Right hindlimb (tissue), 1 donor: ENCODE results near the gene ADGRF4.

Experiments used
- DNase-seq: peaks from one replicate; pipeline ENCODE4 v3.0.0-alpha.2; 2018

Gene ADGRF4

GRCh38 chr6:47698342-47698787 lies at the start of gene ADGRF4:
Gene ADGRF4 (plus strand): TSS chr6:47698580. CDS start chr6:47707246, 8,666 bp downstream.
- no peak for DNase-seq

- DNase-seq, result no peak
Measured at GRCh38 chr6:47650553-47651432, 47.6 kb upstream of the ADGRF4 start.

GRCh38 chr6:47651505-47651944 lies 46.9 kb upstream of the ADGRF4 start:
- DNase-seq, result no peak

- DNase-seq, result no peak
Measured at GRCh38 chr6:47653706-47654105, 44.7 kb upstream of the ADGRF4 start.

- DNase-seq, result no peak
Measured at GRCh38 chr6:47654255-47654654, 44.1 kb upstream of the ADGRF4 start.

GRCh38 chr6:47655719-47656595 lies 42.4 kb upstream of the ADGRF4 start:
- no peak for DNase-seq

GRCh38 chr6:47661960-47662359 lies 36.4 kb upstream of the ADGRF4 start:
- no peak for DNase-seq

- peak; percentile 18 for DNase-seq
Measured at GRCh38 chr6:47663462-47664216, 34.7 kb upstream of the ADGRF4 start.

- DNase-seq, result no peak
Measured at GRCh38 chr6:47665112-47665511, 33.3 kb upstream of the ADGRF4 start.

GRCh38 chr6:47669684-47670513 lies 28.5 kb upstream of the ADGRF4 start:
- DNase-seq, result no peak

- DNase-seq, result no peak
Measured at GRCh38 chr6:47670851-47671250, 27.5 kb upstream of the ADGRF4 start.

GRCh38 chr6:47671777-47672176 lies 26.6 kb upstream of the ADGRF4 start:
- DNase-seq, result no peak

GRCh38 chr6:47672816-47673215 lies 25.6 kb upstream of the ADGRF4 start:
- no peak for DNase-seq

- DNase-seq, result no peak
Measured at GRCh38 chr6:47674673-47675072, 23.7 kb upstream of the ADGRF4 start.

- DNase-seq, result no peak
Measured at GRCh38 chr6:47677381-47678100, 20.8 kb upstream of the ADGRF4 start.

- DNase-seq, result no peak
Measured at GRCh38 chr6:47678739-47679138, 19.6 kb upstream of the ADGRF4 start.

- no peak for DNase-seq
Measured at GRCh38 chr6:47679322-47679906, 19.0 kb upstream of the ADGRF4 start.

- no peak for DNase-seq
Measured at GRCh38 chr6:47680051-47680450, 18.3 kb upstream of the ADGRF4 start.

- no peak for DNase-seq
Measured at GRCh38 chr6:47680724-47681123, 17.7 kb upstream of the ADGRF4 start.

- DNase-seq, result no peak
Measured at GRCh38 chr6:47681201-47681990, 17.0 kb upstream of the ADGRF4 start.
